Vagina (tissue), 2 donors: ENCODE data around the gene TXK.

Source experiments
- POLR2A ChIP-seq, 2 donors: fragments of 450-650 bp; IDR thresholded peaks; one replicate each; pipeline ENCODE4 v1.6.1; 2017; ENCODE audit warnings: antibody characterized with exemption in 2 of 2, mild to moderate bottlenecking in 2 of 2, moderate library complexity in 2 of 2
- POLR2AphosphoS5 ChIP-seq, 2 donors: sonication (generic); formaldehyde crosslinking; IDR thresholded peaks; one replicate each; pipeline ENCODE4 v1.9.0; 2017; ENCODE audit warnings: antibody characterized with exemption in 2 of 2, mild to moderate bottlenecking in 2 of 2, low read depth in 1 of 2; ENCODE audit not compliant: insufficient read depth in 1 of 2
- TF ChIP-seq, protein P1 (sequence below), 3 experiments: fragments of 450-650 bp in 2 of 3; fragments of 200-600 bp in 1 of 3; sonication (generic) in 1 of 3; IDR thresholded peaks; one replicate each; pipeline ENCODE4 v1.5.1; 2017 to 2019; ENCODE audit warnings: antibody characterized with exemption in 3 of 3, mild to moderate bottlenecking in 2 of 3, moderate library complexity in 2 of 3

- TF ChIP-seq, protein P1, sequence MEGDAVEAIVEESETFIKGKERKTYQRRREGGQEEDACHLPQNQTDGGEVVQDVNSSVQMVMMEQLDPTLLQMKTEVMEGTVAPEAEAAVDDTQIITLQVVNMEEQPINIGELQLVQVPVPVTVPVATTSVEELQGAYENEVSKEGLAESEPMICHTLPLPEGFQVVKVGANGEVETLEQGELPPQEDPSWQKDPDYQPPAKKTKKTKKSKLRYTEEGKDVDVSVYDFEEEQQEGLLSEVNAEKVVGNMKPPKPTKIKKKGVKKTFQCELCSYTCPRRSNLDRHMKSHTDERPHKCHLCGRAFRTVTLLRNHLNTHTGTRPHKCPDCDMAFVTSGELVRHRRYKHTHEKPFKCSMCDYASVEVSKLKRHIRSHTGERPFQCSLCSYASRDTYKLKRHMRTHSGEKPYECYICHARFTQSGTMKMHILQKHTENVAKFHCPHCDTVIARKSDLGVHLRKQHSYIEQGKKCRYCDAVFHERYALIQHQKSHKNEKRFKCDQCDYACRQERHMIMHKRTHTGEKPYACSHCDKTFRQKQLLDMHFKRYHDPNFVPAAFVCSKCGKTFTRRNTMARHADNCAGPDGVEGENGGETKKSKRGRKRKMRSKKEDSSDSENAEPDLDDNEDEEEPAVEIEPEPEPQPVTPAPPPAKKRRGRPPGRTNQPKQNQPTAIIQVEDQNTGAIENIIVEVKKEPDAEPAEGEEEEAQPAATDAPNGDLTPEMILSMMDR (IDR thresholded peaks at IDR 0.05) = no peak
- no peak for TF ChIP-seq POLR2A (IDR thresholded peaks at IDR 0.05)
- TF ChIP-seq POLR2AphosphoS5 (IDR thresholded peaks at IDR 0.05; ENCODE audit: insufficient read depth in 1 of 2, low read depth in 1 of 2) = no peak
Observed at GRCh38 chr4:48105230-48105629, 28.8 kb downstream of the TXK start.
